H1 (cell line): Measurements from ENCODE around the gene RASAL2. TPM values are rescaled to one million over a fixed set of nuclear protein-coding genes. Genes with fewer than 3 reads are reported as not detected.

Experiments
- CTCF ChIA-PET: fragments of 300-600 bp; sonication (Branson Sonifier 250); formaldehyde crosslinking; loops from one replicate; lab custom pipeline; 2021; ENCODE audit not compliant: partially characterized antibody; lab: Charles Lee
- POLR2A ChIA-PET: fragments of 300-600 bp; sonication (Branson Sonifier 250); formaldehyde crosslinking; loops from one replicate; lab custom pipeline; 2021; ENCODE audit warnings: inconsistent platforms; ENCODE audit not compliant: partially characterized antibody; lab: Charles Lee
- DNase-seq, 2 experiments: peaks; one replicate each; pipeline versions ENCODE4 v3.0.0 to v3.0.0-alpha.2; 2010 to 2022; ENCODE audit warnings: low spot score in 2 of 2, low read depth in 1 of 2, mixed read lengths in 1 of 2
- FAIRE-seq: peaks from 2 replicates; lab custom pipeline; 2011; peaks lifted over from hg19 to GRCh38; lab: Jason Lieb, UNC
- H2AFZ ChIP-seq: 2 replicates; pipeline ENCODE4 v1.8.1; 2012; ENCODE audit warnings: low read length, inconsistent platforms
- H2AK5ac ChIP-seq: 2 replicates; pipeline ENCODE4 v1.6.1; 2013; ENCODE audit warnings: low read depth, low read length
- H2BK120ac ChIP-seq: replicated peaks from 2 replicates; pipeline ENCODE3; 2013; ENCODE audit warnings: low read depth, low read length, inconsistent platforms
- H2BK12ac ChIP-seq: 2 replicates; pipeline ENCODE4 v1.6.1; 2013; ENCODE audit warnings: low read depth, low read length
- H2BK15ac ChIP-seq: 2 replicates; pipeline ENCODE4 v1.6.1; 2013; ENCODE audit warnings: low read length
- H2BK20ac ChIP-seq: 2 replicates; pipeline ENCODE4 v1.6.1; 2013; ENCODE audit warnings: low read length
- H2BK5ac ChIP-seq: 2 replicates; pipeline ENCODE4 v1.6.1; 2013; ENCODE audit warnings: low read depth, low read length
- H3K14ac ChIP-seq: 2 replicates; pipeline ENCODE4 v1.6.1; 2013; ENCODE audit warnings: inconsistent platforms; ENCODE audit not compliant: insufficient read length
- H3K18ac ChIP-seq: 2 replicates; pipeline ENCODE4 v1.6.1; 2013; ENCODE audit warnings: low read length; ENCODE audit errors: extremely low read depth
- H3K23ac ChIP-seq: 2 replicates; pipeline ENCODE4 v1.6.1; 2013; ENCODE audit warnings: inconsistent platforms; ENCODE audit not compliant: insufficient read length
- H3K23me2 ChIP-seq: 2 replicates; pipeline ENCODE4 v1.6.1; 2013; ENCODE audit warnings: low read depth, low read length
- H3K27ac ChIP-seq: 2 replicates; pipeline ENCODE4 v1.6.1; 2011; ENCODE audit warnings: low read depth, low read length, inconsistent platforms
- H3K27me3 ChIP-seq, 4 experiments: replicated peaks in 1 of 4; 1 replicate in 1 of 4; 2 replicates in 3 of 4; pipeline versions ENCODE4 v1.6.1 to v1.8.1; 2011 to 2013; ENCODE audit warnings: low read length in 3 of 4, mild to moderate bottlenecking in 3 of 4, inconsistent platforms in 2 of 4, mixed read lengths in 2 of 4, moderate library complexity in 1 of 4; ENCODE audit not compliant: control insufficient read depth in 3 of 4, insufficient read depth in 3 of 4; ENCODE audit errors: extremely low read depth in 1 of 4
- H3K36me3 ChIP-seq, 4 experiments: 2 replicates each; pipeline versions ENCODE4 v1.6.1 to v1.8.1; 2011 to 2013; ENCODE audit warnings: mild to moderate bottlenecking in 4 of 4, low read length in 3 of 4, moderate library complexity in 2 of 4, control low read depth in 1 of 4, inconsistent platforms in 1 of 4; ENCODE audit not compliant: insufficient read depth in 4 of 4, control insufficient read depth in 2 of 4
- H3K4ac ChIP-seq: replicated peaks from 2 replicates; pipeline ENCODE3; 2013; ENCODE audit warnings: low read length, low read depth, mixed read lengths, inconsistent platforms; ENCODE audit not compliant: insufficient read length
- H3K4me1 ChIP-seq, 4 experiments: replicated peaks in 1 of 4; 1 replicate in 1 of 4; 2 replicates in 3 of 4; pipeline versions ENCODE4 v1.6.1 to v1.8.1; 2011 to 2013; ENCODE audit warnings: low read length in 3 of 4, inconsistent platforms in 2 of 4, mixed read lengths in 1 of 4; ENCODE audit not compliant: insufficient read depth in 4 of 4, control insufficient read depth in 3 of 4
- H3K4me2 ChIP-seq, 2 experiments: 2 replicates each; pipeline versions ENCODE4 v1.6.1 to v1.8.1; 2011 to 2013; ENCODE audit warnings: low read depth in 2 of 2, low read length in 2 of 2, control low read depth in 1 of 2, inconsistent platforms in 1 of 2, mild to moderate bottlenecking in 1 of 2; ENCODE audit not compliant: insufficient read depth in 1 of 2
- H3K4me3 ChIP-seq, 4 experiments: fragments of 200-600, 300-600 bp in 1 of 4; sonication (generic), shearing (Covaris generic), sonication (Bioruptor Twin) in 1 of 4; 2 replicates each; pipeline versions ENCODE4 v1.5.1 to v1.8.1; 2011 to 2016; ENCODE audit warnings: low read length in 4 of 4, low read depth in 3 of 4, control low read depth in 2 of 4, inconsistent platforms in 2 of 4, mild to moderate bottlenecking in 2 of 4, mixed read lengths in 1 of 4, moderate library complexity in 1 of 4; ENCODE audit not compliant: insufficient read depth in 2 of 4; ENCODE audit errors: extremely low read depth in 1 of 4
- H3K56ac ChIP-seq: replicated peaks from 2 replicates; pipeline ENCODE3; 2013; ENCODE audit warnings: low read depth, mild to moderate bottlenecking, mixed read lengths, low read length, inconsistent platforms; ENCODE audit not compliant: insufficient read length
- H3K79me1 ChIP-seq: 2 replicates; pipeline ENCODE4 v1.6.1; 2013; ENCODE audit warnings: low read depth, low read length, control low read depth
- H3K79me2 ChIP-seq, 2 experiments: 2 replicates each; pipeline versions ENCODE4 v1.6.1 to v1.8.1; 2012 to 2013; ENCODE audit warnings: low read length in 2 of 2, mild to moderate bottlenecking in 2 of 2, inconsistent platforms in 1 of 2; ENCODE audit not compliant: insufficient read depth in 2 of 2, control insufficient read depth in 1 of 2
- H3K9ac ChIP-seq, 4 experiments: replicated peaks in 1 of 4; 1 replicate in 1 of 4; 2 replicates in 3 of 4; pipeline versions ENCODE4 v1.6.1 to v1.8.1; 2011 to 2013; ENCODE audit warnings: low read depth in 3 of 4, low read length in 3 of 4, control low read depth in 2 of 4, mild to moderate bottlenecking in 2 of 4, moderate library complexity in 2 of 4, inconsistent platforms in 1 of 4; ENCODE audit errors: extremely low read depth in 1 of 4
- H3K9me3 ChIP-seq, 2 experiments: 2 replicates each; pipeline versions ENCODE4 v1.6.1 to v1.8.1; 2012 to 2013; ENCODE audit warnings: mild to moderate bottlenecking in 2 of 2, moderate library complexity in 2 of 2, control low read depth in 1 of 2, inconsistent platforms in 1 of 2, low read depth in 1 of 2, low read length in 1 of 2, mixed read lengths in 1 of 2; ENCODE audit not compliant: insufficient read depth in 2 of 2
- H4K20me1 ChIP-seq, 2 experiments: replicated peaks in 1 of 2; 2 replicates each; pipeline versions ENCODE3 to v1.8.1; 2011 to 2013; ENCODE audit warnings: inconsistent platforms in 2 of 2, low read length in 2 of 2, mild to moderate bottlenecking in 1 of 2; ENCODE audit not compliant: insufficient read depth in 2 of 2, control insufficient read depth in 1 of 2
- H4K5ac ChIP-seq: 2 replicates; pipeline ENCODE4 v1.6.1; 2013; ENCODE audit warnings: low read length, low read depth, mixed read lengths, inconsistent platforms; ENCODE audit not compliant: insufficient read length
- H4K8ac ChIP-seq: 2 replicates; pipeline ENCODE4 v1.8.0; 2013; ENCODE audit warnings: mild to moderate bottlenecking, moderate library complexity, low read length, inconsistent platforms; ENCODE audit not compliant: insufficient read depth; ENCODE audit errors: extremely low read depth
- H4K91ac ChIP-seq: replicated peaks from 2 replicates; pipeline ENCODE3; 2013; ENCODE audit warnings: low read length, mixed read lengths, inconsistent platforms; ENCODE audit not compliant: insufficient read length
- NANOG ChIP-seq: IDR thresholded peaks from 2 replicates; pipeline ENCODE4 v1.6.1; 2011; ENCODE audit warnings: low read length, low read depth, mild to moderate bottlenecking, inconsistent platforms; ENCODE audit not compliant: insufficient read depth, poor library complexity, severe bottlenecking
- RAD21 ChIP-seq, 2 experiments: IDR thresholded peaks in 1 of 2; conservative IDR thresholded peaks in 1 of 2; 2 replicates each; pipeline ENCODE4 v1.6.1; 2011; ENCODE audit warnings: low read depth in 2 of 2, low read length in 2 of 2, improper control_type of control experiment in 1 of 2, inconsistent platforms in 1 of 2, mild to moderate bottlenecking in 1 of 2, moderate library complexity in 1 of 2
- whole genome bisulfite sequencing, 2 experiments: shearing (Covaris generic) in 1 of 2; methylation state at CpG; one replicate each; pipeline versions ENCODE4 v1.1.6 to v1.1.7; 2013 to 2015; ENCODE audit warnings: low lambda C conversion rate in 2 of 2, mixed read lengths in 2 of 2, inconsistent platforms in 1 of 2, low coverage in 1 of 2, missing lambda C conversion rate in 1 of 2; ENCODE audit not compliant: insufficient replicate concordance in 2 of 2, insufficient coverage in 1 of 2, insufficient read length in 1 of 2; ENCODE audit errors: extremely low coverage in 1 of 2, missing lambda C conversion rate in 1 of 2; 5-methylcytosine and 5-hydroxymethylcytosine counted together
- polyA plus RNA-seq, 7 experiments: library from polyadenylated mRNA; depleted of rRNA in 3 of 7; stranded (reverse) in 5 of 7; unstranded in 2 of 7; fragments of >200 nt in 5 of 7; fragments of 200-250 nt in 2 of 7; gene quantifications; 1 replicate in 5 of 7; 2 replicates in 1 of 7; 4 replicates in 1 of 7; pipeline versions ENCODE4 v1.2.1 to v1.2.3, GENCODE V29; 2011 to 2013; ENCODE audit warnings: missing spikeins in 2 of 7, mixed read lengths in 2 of 7
- total RNA-seq: library from RNA; stranded (reverse); fragmentation: NEBNext Ultra II Directional; extraction: Animal tissue kit (Norgen Biotek cat#: 25700); gene quantifications from 2 replicates; pipeline ENCODE4 v1.2.1, GENCODE V29; 2021
- TF ChIP-seq, protein P1 (sequence below), 3 experiments: IDR thresholded peaks; 1 replicate in 2 of 3; 2 replicates in 1 of 3; pipeline versions ENCODE4 v1.5.1 to v1.6.1; 2011; ENCODE audit warnings: low read length in 3 of 3, mild to moderate bottlenecking in 3 of 3, inconsistent platforms in 2 of 3, low read depth in 1 of 3, moderate library complexity in 1 of 3; ENCODE audit not compliant: insufficient read depth in 1 of 3; ENCODE audit errors: control extremely low read depth in 1 of 3

Gene RASAL2
- total and polyA plus RNA-seq, 2 of the 8 experiments (the other 6 are each of a cell fraction or from before 2014, with no cell fraction given), result 15.9 to 32.5 TPM

DNA sequence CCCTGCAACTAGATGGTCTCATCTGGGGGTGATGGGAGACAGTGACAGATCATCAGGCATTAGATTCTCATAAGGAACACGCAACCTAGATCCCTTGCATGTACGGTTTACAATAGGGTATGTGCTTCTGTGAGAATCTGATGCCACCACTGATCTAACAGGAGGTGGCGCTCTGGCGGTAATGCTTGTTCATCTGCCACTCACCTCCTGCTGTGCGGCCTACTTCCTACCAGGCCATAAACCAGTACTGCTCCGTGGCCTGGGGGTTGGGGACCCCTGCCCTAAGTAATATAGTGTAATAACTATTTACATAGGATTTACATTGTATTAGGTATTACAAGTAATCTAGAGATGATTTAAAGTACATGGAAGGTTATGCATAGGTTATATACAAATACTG lies 267.9 kb downstream of the RASAL2 start:
- Histone ChIP-seq H3K79me1 (no peaks in the 10 kb centered on the region), H3K4me3 (no peak overlapping the region), H2AFZ (no peak overlapping the region), H3K56ac (no peak overlapping the region), H3K4me1 (no peaks in the 10 kb centered on the region), H2BK20ac (no peak overlapping the region), H3K4me2 (no peak overlapping the region), H3K23ac (no peak overlapping the region), H3K18ac (no peak overlapping the region), H3K4ac (no peak overlapping the region), H3K79me2 (peaks cover 0 to 47% of the 10 kb centered on the region in 2 experiments; a peak in 2 of 4 replicates), H4K5ac (no peak overlapping the region), H2AK5ac (no peak overlapping the region), H3K27me3 (no peaks in the 10 kb centered on the region), H4K91ac (no peak overlapping the region), H3K27ac (no peak overlapping the region), H2BK15ac (no peak overlapping the region), H2BK120ac (no peak overlapping the region), H4K20me1 (no peaks in the 10 kb centered on the region), H2BK12ac (no peak overlapping the region), H3K9me3 (0 out of 4 replicates have a peak, but pooled peaks cover 0 to 2% of the 10 kb centered on the region in 2 experiments), H3K23me2 (no peaks in the 10 kb centered on the region), H2BK5ac (no peak overlapping the region), H3K14ac (no peak overlapping the region), H3K9ac (no peak overlapping the region), H3K36me3 (0 out of 8 replicates have a peak, but pooled peaks cover 0 to 2% (median 0%) of the 10 kb centered on the region in 4 experiments), H4K8ac (no peak overlapping the region)
- DNase-seq (no peak), FAIRE-seq (no peak)
- CTCF ChIA-PET, result interaction anchor here (0.6 to 1.5 kb wide), 3 partner anchors 8 to 182 kb away, joined by 3 to 5 read pairs (median 3); no protein-coding TSS in a partner anchor
- WGBS, 2 experiments, result 93% methylated on average over 6 of the region's 6 CpGs; no CpG with 5 or more reads in 1 of the 2 experiments
- TF ChIP-seq RAD21 (IDR thresholded peaks at IDR 0.05 in 1 of 2, conservative IDR thresholded peaks at IDR 0.05 in 1 of 2; ENCODE audit: low read depth in 2 of 2, low read length in 2 of 2), result peak in 1 of 2 experiments; percentile 25; a peak in 3 of 4 replicates
- TF ChIP-seq NANOG, result no peak
- TF ChIP-seq, protein P1, sequence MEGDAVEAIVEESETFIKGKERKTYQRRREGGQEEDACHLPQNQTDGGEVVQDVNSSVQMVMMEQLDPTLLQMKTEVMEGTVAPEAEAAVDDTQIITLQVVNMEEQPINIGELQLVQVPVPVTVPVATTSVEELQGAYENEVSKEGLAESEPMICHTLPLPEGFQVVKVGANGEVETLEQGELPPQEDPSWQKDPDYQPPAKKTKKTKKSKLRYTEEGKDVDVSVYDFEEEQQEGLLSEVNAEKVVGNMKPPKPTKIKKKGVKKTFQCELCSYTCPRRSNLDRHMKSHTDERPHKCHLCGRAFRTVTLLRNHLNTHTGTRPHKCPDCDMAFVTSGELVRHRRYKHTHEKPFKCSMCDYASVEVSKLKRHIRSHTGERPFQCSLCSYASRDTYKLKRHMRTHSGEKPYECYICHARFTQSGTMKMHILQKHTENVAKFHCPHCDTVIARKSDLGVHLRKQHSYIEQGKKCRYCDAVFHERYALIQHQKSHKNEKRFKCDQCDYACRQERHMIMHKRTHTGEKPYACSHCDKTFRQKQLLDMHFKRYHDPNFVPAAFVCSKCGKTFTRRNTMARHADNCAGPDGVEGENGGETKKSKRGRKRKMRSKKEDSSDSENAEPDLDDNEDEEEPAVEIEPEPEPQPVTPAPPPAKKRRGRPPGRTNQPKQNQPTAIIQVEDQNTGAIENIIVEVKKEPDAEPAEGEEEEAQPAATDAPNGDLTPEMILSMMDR (IDR thresholded peaks at IDR 0.05; ENCODE audit: control extremely low read depth in 1 of 3, insufficient read depth in 1 of 3, low read depth in 1 of 3, low read length in 3 of 3), result peak in 2 of 3 experiments; percentile 38 to 41; a peak in 2 of 4 replicates
- POLR2A ChIA-PET, result no interaction called here
